HG03432 (cell line): ENCODE measurements around the gene AMBP.

Experiments
- ATAC-seq: cut with Tn5 transposase; IDR thresholded peaks from one replicate; pipeline ENCODE4 v1.9.1; 2021; ENCODE audit warnings: mild to moderate bottlenecking, moderate library complexity; ENCODE audit not compliant: unreplicated experiment

Gene AMBP

DNA sequence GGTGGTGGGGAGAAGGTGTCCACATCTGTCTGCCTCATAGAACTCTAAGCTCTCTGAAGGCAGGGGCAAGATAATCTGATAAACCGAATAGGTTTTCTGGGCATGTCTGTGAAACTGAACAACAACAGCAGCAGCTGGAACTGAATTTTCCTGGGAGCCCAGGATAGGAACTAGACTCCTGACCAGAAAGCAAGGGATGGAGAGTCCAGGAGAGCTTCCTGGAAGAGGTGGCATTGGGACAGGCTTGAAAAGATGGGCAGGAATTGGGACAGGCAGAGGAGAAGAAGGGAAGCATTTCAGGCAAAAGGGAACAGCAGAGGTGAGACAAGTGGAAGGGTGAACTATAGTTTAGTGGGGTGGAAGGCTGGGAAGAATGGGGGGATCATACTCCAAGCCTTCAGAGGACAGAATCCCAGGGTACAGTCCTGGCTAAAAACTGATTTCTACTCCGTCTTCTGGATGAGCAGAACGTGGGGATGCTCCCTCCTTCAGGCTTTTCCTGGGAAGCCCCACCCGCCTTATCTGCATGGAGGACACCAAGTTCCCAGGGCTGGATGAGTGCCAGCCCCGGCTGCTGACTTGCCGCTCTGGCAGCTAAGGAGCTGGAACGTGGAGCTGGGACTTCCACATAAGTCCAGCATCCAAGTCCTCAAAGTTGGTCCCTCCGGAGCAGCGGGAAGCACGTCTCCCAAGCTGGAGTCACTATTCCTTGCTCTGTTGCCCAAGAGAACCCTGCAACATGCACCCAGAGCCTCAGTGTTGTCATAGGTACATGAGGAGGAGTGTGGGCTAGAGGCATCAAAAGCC is 34.9 kb upstream of the AMBP start:
- no peak for ATAC-seq

DNA sequence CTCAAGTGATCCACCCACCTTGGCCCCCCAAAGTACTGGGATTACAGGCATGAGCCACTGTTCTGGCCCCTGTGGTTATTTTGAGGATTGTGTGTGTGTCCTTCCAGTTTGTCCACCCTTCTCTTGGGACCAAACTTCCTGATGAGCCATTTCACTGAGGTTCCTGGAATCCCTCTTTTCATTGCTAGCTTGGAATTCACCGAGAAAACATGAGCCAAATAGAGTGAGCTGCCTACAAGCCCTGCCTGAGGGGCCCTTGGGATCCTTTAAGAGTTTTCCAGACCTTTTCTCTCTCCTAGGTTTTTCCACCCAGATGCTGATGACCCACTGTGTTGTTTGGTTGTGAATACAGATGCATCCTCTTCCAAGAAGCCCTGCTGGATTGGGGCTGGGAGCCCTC is 34.2 kb upstream of the AMBP start:
- ATAC-seq, result no peak

DNA sequence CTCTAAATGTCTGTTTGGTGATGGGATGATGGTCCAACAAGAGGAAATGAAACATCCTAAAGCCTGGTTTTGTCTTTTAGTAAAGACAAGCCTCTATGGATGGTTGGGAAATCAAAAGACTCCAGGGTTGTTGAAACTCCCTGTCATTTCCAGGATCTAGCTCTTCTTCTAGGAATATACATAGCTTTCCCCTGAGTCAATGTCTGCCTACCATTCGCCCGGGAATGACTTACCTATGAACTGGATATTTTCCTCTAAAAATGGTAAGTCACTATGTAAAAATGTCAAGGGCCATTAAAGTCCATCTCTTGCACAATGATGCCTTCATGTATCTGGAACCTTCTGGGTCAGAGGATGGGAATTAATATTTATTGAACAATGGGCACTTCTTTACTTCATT is 32.1 kb upstream of the AMBP start:
- no peak for ATAC-seq

DNA sequence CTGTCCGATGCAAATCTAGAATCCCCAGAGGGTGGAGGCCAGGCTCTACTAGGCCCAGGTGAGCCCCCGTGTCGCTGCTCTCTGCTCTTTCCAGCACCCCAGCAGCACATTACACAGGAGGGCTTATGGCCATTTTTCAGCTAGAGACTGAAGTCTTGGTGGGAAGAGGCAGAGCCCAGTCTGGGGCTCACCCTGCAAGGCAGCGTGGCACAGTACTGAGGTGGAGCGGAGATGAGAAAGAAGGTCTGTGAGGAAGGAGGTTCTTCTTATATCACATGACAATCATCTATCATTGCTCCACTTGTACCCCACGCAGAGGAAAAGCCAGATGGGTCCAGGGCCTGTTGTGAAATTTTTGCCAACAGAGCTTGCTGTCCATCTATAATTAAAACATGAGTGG is 31.0 kb upstream of the AMBP start:
- ATAC-seq, result no peak

DNA sequence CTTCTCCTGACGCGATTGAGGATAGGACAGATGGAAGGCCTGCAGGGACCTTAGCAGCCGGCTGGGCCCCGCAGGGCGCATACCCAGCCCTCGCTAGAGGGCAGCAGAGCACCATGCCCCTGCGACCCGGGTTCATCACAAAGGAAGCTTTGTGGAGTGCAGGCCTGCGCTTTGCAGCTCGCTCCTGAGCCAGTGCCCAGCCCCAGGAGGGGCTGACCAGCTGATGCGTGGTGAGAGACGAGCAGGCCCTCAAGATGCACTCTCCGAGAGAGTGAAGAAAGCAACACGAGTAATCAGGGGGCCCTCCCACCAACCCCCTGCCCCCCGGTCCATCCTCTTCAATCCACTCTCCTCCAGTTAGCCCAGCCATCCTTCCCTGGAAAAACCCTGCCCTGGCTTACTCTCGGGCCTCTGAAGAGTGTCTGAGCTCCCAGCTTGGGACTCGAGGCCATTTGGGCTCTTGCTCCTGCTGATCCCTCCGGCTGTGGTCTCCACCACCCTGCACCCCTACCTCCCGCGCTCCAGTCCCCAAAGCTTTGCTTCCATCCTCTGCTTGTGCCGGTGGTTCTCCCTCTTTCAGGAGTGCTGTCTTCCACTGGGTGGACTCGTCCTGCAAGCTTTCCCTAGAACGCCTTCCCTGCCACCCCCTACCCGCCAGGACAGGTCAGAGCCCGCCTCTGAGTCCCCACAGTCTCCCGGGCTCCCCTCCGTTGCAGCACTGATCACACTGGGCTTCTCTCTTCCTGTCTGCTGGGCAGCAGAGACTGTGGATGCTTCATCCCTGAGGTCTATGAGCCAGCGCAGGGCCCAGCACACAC is 30.1 kb upstream of the AMBP start:
- ATAC-seq, result no peak

DNA sequence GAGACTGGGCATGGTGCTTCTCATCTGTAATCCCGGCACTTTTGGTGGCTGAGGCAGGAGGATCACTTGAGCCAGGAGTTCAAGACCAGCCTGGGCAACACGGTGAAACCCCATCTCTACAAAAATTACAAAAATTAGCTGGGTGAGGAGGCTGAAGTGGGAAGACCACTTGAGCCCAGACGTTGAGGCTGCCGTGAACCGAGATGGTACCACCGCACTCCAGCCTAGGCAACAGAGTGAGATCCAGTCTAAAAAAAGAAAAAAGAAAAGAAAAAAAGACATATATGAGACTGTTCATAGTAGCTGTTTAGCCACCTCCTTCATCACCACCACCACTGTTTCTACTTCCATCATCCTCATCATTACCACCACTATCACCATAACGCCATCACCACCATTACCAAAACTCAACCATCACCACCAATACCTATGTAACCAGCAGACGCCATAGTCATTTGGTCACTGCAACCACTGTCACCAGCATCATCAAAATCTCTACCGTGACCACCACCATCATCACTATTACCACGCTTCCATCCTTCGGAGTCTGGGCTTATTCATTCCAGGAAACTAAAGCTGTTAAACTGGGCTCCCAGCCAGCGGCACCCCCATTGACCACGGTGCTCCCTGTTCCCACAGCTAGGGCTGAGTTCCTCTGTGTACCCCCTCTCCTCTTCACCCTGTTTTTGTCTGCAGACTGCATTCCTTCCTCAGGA is 29.3 kb upstream of the AMBP start:
- no peak for ATAC-seq

DNA sequence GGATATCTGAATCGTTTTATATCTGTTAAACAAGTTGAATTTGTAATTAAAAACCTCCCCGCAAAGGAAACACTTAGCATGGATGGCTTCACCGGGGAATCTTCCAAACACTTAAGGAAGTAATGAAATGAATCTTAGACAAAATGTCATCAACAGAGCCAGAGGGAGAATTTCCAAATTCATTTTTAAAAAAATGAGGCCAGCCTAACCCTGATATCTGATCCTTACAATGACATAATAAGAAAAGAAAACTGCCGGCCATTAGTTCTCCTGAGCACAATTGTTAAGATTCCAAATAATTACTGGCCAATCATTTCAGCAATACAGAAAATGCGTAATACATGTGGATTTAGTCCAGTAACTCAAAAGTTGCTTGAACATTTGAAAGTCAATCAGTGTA is 27.1 kb upstream of the AMBP start:
- ATAC-seq, result no peak

DNA sequence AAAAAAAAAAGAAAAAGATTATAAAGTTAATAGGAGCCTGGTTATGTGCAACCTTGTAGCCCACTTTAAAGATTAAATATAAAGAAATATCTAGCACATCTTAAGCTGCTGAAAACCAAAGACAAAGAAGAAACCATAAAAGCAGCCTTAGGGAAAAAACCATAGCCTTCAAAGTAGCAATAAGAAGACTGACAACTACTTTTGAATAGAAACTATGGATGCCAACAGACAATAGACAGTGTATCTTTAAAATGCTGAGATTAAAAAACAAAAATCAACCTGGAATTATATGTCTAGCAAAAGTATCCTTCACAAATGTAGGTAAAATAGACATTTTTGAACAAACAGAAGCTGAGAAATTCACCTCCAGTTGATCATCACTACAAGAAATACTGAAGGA is 24.4 kb upstream of the AMBP start:
- ATAC-seq, result no peak

DNA sequence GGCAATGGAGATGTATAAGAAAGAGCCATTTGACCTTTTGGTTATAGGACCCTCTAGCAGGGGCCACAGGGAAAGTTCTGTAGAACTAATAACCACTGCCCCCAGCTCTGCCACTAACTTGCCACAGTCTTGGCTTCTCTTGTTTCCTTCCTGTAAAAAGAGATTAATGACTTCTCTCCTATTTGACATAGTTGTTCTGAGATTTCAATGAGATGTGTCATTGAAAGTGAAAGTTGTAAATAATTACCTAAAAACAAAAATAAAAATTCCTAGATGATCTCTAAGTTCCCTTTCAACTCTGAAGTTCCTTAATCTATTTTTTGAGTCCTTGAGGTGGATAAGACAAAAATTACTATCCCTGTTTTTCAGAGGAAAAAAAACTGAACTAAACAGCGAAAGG is 22.4 kb upstream of the AMBP start:
- no peak for ATAC-seq

DNA sequence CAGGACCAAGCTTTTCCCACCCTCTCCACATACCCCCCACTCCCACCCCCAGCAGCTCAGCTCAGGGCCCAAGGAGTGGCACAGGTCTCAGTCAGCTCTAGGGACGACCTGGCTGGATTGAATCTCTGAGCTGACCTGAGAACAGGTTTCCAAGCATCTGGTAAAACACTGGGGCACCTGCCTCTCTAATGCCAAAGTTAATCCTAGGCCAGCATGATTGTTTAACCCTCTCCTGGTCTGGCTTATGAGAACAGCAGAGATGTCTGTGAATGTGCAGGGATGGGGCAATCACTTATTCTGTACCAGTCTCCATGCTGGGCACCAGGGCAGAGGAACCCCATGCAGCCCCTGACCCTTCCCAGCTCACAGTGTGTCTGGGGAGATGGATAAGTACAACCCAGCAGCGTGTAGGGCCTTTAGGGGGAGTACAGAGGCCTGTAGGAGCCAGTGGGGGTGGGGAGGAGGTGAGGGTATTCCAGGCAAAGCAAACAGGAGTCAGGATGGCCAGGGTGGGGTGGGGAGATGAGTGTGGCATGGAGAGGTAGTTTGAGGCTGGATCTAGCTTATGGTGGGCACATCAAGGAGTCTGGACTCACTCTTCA is 21.7 kb upstream of the AMBP start:
- ATAC-seq, result no peak

DNA sequence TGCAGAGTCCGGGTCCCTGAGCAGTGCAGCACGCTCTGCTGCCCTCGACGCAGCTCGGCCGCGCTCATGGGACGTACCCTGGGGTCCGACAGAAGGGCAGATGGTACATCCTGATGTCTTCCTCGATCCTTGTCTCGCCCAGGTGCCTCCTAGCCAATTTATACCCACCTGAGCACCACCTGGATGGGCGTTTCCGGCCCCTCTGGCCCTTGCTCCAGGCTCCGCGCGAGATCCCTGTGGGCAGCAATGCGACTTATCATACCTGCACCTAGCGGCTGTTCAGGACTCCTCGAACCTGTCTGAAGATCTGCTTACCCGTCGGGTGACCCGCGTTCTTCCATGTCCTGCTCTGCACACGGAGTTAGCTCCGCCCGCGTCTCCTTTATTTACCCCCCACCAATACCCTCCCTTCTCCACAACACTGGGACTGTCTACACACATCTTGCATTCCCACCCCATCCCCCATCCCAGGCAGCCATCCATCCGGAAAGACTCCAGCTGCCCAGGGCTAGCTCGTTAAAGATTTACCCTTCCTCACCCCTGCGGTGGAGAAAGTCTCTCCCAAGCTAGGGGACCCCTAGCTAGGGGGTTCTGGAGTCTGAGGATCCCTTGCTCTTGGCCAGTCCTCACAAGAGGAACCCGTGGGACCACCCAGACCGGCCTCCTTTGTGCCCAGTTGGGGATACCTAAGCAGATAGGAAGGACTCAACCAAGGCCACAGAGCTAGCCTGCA is 21.0 kb upstream of the AMBP start, which contains the start of gene KIF12:
Gene KIF12 (minus strand): TSS at position 357 of the 733 bp plus-strand sequence. CDS start 16 bp downstream, at position 341.
- no peak for ATAC-seq

DNA sequence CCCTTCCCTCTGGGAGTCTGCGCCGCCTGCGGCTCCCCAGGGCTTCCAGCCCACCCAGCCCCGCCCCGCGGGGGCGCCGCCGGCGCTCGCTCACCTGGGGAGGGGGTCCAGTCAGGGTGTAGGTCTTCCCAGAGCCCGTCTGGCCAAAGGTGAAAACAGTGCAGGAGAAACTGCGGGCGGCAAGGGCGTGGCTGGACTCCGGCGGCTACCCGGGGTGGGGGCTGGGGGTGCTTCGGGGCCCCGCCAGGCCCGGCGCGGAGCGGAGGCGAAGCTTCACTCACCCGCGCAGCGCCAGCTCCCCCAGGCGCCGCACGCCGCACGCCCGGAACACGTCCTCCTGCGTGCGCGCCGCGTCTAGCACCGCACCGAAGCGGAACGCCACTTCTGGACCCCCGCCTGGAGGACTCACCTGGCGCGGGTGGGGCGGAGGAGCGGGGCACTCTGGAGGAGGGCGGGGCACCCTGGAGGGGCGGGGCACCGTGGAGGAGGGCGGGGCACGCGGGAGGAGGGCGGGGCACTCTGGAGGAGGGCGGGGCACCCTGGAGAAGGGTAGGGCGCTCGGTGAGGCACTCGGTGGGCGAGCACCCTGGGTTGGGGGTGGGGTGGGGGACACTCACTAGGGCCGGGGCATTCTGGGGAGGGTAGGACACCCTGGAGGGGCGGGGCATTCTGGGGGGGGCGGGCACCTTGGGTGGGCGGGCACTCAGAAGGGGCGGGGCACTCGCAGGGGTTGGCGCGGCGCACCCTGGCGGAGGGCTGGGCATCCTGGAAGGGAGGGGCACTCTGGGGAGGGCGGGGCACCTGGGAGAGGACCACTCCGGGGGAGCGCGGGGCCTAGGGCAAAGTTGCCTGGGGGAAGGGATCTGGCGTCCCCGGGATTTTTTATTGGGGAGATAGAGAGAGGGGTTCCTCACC is 20.2 kb upstream of the AMBP start:
- no peak for ATAC-seq

DNA sequence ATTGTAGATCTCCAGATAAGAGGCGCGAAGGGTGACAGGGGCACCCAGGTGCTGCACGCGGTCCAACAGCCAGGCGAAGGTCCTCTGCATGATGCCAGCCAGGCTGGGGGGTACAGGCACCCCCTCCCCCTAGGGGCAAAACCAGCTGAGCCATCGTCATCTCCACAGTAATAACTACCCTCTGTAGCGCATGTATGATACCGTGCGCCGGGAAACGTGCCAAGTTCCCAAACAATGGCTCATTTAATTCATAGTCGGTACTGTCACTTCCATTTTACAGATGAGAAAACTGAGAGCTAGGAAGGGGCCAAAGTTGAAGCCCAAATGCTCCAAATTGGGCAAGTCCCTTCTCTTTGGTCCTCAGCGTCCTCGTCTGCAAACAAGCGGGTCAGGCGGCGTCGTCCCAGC is 19.5 kb upstream of the AMBP start:
- no peak for ATAC-seq

DNA sequence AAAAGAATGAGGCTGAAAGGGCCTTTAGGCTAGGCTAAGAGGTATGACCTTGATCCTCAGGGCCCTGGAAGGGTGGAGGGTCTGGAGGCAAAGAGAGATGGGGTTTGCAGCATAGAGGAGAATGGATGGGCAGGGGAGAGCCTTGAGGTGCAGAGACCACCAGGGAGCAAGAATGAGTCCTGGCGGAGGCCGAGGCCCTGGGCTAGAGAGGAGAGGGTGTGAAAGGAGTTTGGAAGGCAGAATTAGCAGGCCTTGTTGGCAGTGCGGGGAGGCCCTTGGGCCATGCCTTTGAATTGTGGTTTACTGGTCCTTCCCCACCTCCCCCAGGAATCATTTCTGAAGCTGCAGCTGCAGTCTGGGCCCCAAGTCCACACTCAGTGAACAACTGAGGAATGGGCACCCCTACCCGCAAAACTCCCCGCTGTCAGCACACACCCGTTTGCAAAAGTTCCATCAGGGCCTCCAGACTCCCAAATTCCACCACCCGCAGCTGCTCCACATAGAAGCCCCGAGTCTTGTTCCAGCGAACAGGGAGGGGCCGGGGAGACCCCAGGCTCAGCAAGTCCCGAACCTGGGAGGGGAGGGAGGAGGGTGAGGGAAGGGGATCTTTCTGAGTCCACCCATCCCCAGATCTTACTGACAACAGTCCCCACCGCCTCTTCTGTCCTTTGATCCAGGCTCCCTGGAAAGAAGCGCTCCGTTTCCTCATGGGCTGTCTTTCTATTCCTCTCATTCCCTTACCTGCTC is 18.9 kb upstream of the AMBP start:
- no peak for ATAC-seq

DNA sequence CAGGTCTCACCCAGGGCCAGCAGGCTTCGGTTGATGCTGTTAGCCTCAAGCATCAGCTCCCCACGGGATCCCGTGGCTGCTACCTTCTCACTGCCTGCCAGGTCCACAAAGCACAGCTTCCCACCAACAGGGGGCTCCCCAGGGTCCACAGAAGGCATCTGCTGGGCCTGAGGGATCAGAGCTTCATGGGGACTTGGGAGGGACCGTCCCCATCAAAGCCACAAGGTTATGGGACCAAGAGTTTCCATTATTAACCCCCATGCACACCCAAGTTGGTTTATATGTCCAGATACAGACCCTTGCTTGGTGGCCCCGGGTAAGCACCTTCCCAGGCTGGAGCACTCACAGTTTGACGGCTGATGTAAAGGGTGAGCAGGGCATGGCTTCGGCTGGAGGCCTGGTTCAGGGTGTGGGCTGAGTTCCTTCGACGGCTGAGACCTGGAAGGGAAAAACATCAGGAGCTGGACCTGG is 18.0 kb upstream of the AMBP start:
- no peak for ATAC-seq

DNA sequence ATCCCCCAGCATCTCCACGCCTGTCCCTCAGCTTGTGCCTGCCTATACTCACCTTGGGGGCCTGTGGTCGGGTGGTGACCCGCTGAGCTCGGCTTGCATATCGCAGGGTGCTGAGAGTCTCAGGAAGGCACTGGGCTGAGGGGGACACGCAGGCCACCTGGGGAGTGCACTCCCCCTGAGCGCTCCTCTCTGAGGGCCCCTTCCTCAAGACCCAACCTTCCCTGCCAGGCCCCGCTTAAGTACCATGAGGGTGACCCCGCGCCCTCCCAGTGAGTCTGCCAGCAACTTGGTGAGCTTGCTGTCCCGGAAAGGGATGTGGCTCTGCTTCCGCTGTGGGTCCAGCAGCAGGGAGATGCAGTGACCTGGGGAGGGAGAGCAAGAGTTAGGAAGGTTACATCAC is 16.9 kb upstream of the AMBP start:
- no peak for ATAC-seq

DNA sequence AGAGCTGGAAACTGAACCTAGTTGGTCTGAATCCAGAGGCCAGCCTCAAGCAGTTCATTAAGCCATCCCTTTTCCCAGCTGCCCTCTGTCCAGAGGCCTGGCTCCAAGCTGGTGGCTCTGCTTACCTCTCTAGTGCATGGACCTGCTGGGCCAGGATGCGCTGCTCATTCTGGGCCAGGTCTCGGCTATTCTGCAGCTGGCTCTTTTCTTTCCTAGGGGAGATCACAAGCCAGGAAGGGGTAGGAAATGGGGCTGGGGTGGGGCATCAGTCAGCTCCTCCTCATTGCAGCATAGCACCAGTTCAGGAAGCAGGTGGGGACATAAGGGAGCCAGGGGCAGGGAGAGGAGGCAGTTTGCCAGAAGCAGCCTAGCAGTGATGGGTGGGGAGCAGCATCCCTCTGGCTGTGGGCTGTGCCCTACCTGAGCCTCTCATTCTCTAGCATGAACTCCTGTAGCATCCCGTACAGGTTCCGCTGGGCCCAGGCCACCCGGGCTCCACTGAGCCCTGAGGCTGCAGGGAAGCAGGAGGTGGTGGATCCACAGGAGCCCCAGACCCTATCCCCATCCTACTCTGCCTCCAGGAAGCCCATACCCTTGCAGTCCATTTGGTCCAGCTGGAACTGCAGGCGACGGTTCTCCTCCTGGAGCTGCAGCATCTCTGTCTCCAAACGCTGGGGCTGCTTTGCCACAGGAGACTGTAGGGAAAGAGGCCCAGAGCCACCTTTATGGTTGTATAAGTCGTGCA is 15.8 kb upstream of the AMBP start:
- no peak for ATAC-seq

DNA sequence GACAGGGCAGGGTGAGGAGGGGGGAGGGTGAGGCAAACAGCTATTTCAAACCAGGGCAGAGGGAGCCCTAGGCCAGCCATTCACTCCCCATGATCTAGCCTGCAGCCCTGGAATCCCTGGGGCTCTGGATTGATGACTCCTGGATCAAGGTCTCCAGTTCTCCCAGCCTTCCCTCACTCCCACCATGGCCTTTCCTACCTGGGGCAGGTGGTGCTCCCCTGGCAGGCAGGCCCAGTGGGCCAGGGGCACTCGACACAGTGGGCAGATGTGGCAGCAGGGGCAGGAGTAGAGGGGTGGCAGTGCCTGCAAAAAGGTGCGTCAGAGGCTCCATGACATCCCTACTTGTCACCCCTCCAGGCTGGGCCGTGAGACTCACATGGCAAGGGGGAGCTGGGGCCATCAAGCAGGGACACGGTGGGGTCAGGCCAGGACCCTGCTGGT is 15.0 kb upstream of the AMBP start:
- no peak for ATAC-seq
